ENCODE data around the gene EHHADH. TPM values are rescaled to one million over a fixed set of nuclear protein-coding genes. Genes with fewer than 3 reads are reported as not detected.

EHHADH gene
- total RNA-seq, 1 donor from 2014 or later, result 6.8 TPM

Small RNAs within 50 kb of the gene (microRNA-seq; reads per million reads assigned to microRNA genes)
- 0.28 reads per million for gene MIR5588 (ENCODE audit: unreplicated experiment)

Other genes with a start within 250 kb of the EHHADH start
- gene C3orf70, start 101.0 kb downstream of the EHHADH start, total RNA-seq (ENCODE audit: unreplicated experiment), result 1.4 TPM
- 26.4 TPM for gene MAP3K13, start 109.1 kb upstream of the EHHADH start, total RNA-seq (ENCODE audit: unreplicated experiment)
- 18.1 TPM for gene TMEM41A, start 245.0 kb upstream of the EHHADH start, total RNA-seq (ENCODE audit: unreplicated experiment)